HG03060 (cell line): ENCODE results near the gene ST6GALNAC4.

Source experiments
- ATAC-seq: cut with Tn5 transposase; IDR thresholded peaks from one replicate; pipeline ENCODE4 v1.9.1; 2021; ENCODE audit warnings: low read depth, moderate number of reproducible peaks; ENCODE audit not compliant: unreplicated experiment

The ST6GALNAC4 gene

DNA sequence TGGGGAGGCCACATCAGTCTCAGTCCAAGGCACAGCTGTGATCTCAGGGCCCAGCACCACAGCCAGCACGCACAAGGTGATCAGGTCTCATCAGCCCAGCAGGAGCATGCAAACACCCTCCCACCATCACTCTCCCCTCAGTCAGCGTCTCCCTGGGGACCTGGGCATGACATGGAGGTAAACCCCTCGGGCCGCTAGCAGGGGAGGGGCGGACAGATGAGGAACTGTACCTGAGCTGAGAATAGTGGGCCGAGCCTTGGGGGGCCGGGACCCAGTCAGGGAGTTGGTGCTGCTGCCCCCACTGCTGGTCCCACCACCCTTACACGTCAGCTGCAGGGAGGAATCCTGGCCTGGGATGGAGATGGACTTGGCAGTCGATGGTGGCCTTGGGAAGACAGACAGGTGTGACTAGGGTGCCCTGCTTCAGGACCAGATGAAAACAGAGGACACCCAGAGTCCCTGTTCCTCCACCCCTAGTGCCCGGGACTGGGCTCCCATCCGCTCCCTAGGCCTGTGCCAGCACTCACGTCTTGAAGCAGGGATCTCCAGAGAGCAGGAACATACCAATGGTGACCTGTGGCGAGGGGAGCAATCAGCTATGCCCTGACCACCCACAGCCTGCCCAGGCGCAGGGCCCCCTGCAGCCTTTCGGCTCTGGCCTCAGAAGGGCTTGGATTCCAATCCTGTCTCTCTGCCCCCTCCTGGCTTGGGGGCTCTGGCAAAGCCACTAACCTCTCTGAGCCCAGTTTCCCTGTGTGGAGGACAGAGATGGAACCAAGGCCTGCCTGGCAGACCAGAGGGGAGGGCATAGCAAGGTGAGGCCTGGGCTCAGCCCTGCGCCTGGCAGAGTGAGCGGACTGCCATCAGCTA, 31.2 kb upstream of the ST6GALNAC4 start:
- no peak for ATAC-seq

GRCh38 chr9:127946728-127947127, 29.9 kb upstream of the ST6GALNAC4 start:
- ATAC-seq: no peak

DNA sequence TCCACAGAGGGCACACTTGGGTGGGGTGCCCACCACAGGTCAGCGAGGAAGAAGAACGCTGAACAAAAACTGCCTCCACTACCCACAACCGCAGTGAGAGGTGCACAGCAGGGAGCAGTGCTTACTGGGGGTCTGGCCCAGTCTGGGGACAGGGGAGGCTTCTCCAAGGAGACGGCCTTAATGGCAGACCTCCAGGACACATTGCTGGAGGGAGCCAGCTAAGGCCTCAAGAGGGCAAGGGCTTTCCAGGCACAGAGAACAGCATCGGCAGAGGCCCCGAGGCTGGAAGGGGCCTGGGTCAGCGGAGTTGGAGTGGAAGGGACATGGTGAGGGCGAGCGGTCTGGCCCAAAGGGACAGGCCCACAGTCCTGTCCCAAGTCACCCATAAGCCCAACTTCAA, 29.1 kb upstream of the ST6GALNAC4 start:
- ATAC-seq: no peak

DNA sequence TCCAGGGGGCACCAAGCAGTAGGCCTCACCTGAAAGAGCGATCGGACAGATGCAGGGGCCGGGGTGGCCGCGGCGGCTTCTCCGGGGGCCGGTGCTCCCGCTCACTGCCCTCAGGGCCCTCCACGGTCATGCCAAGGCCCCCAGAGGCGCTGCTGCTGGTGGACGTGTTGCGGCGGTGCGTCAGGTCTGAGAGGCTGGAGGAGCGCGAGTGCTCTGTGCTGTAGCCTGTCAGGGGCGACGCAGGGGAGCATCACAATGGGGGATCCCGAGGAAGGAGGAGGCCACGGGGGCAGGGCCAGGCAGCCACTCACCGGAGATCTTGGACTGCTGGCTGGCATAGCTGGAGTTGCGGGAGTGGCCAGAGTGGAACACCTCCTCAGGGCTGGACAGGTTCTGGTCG, 28.5 kb upstream of the ST6GALNAC4 start:
- ATAC-seq: no peak

- no peak for ATAC-seq
Observed at GRCh38 chr9:127944586-127945218, 27.9 kb upstream of the ST6GALNAC4 start.

- no peak for ATAC-seq
Observed at GRCh38 chr9:127943731-127944144, 26.9 kb upstream of the ST6GALNAC4 start.

DNA sequence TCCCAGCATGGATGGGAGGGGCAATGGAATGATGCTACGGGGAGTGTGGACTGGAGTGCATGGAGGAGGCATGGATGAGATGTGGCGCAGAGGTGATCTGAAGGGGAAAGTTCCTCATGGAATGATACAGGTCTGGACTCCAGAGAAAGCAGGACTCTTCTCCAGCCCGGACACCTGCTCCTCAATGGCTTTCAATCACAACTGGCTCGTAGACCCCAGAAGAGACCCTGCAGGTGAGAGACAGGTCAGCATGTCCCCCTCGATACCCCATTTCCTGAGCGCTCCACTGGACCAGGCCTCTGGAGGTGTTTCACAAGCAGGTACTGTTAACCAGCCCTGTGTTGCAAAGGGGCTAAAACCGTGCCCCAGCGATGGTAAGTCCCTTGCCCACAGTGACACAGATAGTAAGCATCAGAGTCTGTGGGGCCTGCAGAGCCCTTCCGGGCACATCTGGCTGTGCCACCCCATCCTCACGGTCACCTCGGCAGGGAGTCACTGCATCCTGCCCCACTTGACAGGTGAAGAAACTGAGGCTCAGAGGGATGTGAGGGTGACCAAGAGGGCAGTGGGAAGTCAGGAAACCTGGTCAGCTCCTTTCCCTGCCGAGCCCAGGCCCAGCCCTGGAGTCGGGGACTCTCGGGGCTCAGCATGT, 26.3 kb upstream of the ST6GALNAC4 start:
- ATAC-seq: no peak

GRCh38 chr9:127942216-127943010, 25.6 kb upstream of the ST6GALNAC4 start:
- no peak for ATAC-seq

DNA sequence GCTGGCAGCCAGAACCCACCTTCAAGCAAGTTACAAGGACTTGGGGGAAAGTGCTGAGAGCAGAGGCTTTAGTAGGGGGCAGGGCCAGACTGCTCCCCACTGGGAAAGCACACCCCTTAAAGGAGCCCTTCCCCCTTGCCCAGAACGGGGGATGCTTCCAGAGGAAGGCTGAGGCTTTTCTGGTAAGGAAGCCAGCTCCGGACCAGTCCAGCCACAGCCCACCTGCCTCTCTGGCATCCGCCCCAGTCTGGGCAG, 25.0 kb upstream of the ST6GALNAC4 start:
- no peak for ATAC-seq

DNA sequence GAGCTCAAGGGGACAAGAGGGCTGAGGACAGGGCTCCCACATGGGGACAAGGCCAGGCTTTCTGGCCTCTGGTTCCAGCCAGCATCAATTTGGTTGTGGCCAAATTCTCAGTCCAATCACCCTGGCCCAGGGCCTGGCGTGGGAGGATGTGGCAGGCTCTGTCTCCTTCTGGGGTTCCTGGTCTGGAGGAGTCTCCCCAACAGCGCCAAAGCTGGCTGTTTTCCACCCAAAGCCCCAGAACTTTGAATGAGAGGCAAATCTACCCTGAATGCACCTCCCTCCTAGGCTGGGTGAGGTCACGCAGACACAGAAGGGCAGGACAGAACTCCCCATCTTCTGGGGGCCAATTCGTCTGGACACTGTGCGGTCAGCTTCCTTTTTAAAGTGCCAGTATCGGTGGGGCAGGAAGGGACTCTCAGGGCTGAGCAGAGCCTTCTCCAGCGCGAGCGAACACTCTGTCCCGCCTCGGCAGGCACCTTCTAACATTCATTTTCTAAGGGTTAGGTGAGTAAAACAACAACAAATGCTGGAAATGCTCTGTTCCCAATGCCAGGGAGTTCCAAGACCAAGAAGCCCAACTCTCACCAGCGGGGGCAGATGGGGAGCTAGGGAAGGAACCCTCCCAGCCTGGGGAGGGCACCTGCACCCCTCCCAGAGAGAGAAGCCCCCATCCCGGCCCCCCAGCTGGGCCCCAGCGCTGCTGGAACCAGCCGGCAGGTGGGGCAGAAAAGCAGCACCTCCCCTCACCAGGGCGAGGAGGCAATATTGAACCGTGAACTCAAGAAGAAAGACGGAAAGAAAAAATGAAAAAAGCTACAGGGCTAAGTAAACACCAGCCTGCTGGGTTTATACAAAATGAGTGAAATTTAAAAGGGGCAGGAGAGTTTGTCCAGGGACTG, 24.5 kb upstream of the ST6GALNAC4 start:
- ATAC-seq: no peak

- no peak for ATAC-seq
Observed at GRCh38 chr9:127940593-127940992, 23.8 kb upstream of the ST6GALNAC4 start.

- no peak for ATAC-seq
Observed at GRCh38 chr9:127938298-127938690, 21.5 kb upstream of the ST6GALNAC4 start.

DNA sequence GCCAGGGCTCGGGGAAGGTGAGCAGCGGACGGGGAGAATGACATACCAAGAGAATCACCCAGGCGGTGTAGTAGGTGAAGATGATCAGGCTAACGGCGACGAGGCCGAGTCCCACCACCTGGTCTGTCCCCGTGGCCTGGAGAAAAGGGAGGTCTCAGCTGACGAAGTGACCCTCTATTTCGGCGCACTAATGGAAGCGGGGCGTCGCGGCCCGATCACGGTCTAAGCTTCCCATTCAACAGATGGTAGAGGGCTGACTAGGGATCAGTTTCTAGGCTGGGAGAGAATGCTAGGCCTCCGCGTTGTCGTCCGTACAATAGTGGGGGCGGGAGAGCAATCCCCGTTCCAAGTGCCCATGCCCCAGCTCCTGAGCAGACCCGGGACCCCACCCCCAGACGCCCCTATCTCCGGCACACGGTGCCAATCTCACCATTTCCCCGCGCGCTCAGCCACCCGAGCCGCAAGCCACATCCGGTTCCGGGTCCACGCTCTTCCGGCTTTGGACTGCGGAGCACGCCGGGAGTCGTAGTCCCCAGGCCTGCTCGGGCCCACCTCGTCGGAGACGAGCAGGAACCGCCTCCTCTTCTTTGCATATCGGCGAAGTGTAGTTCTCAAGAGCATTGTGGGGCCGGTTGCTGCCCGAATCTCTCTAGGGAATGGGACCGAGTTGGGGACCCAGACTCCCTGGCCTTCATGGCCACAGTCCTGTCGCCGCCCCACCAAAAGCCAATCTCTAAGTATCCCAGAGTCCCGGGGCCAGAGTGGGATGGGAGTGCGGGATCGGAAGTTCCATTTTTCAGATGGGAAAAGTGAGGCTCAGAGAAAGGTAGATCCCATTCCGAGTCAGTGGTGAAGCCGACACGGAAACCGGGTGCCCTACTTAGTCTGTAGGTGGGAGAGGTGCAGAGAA, 20.8 kb upstream of the ST6GALNAC4 start, which contains the start of gene DPM2:
DPM2 (minus strand) TSS at position 467 of the 910 bp plus-strand sequence; CDS start at position 433, 34 bp downstream.
- ATAC-seq: peak; percentile 69

- ATAC-seq: no peak
Observed at GRCh38 chr9:127937056-127937387, 20.2 kb upstream of the ST6GALNAC4 start.

- no peak for ATAC-seq
Observed at GRCh38 chr9:127936347-127936852, 19.6 kb upstream of the ST6GALNAC4 start.

- no peak for ATAC-seq
Observed at GRCh38 chr9:127935765-127936221, 19.0 kb upstream of the ST6GALNAC4 start.

DNA sequence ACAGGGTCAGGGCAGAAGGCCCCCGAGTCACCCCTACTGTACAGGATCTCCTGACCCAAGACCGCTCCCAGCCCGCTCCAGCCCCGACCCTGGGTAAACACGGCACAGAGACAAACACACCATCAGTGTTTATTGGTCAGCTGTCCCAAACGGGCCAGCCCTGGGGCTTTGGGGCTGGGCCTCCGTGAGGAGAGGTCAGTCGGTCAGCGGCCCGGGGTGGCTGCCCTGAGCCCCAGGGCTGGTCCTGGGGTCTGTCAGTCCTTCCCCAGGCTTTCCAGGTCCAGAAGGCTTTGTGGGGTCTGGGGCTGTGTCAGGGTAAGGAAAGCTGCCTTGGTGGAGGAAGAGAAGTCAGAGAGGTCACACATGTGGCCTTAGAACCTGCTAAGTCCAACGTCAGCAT, 18.1 kb upstream of the ST6GALNAC4 start:
- ATAC-seq: no peak

DNA sequence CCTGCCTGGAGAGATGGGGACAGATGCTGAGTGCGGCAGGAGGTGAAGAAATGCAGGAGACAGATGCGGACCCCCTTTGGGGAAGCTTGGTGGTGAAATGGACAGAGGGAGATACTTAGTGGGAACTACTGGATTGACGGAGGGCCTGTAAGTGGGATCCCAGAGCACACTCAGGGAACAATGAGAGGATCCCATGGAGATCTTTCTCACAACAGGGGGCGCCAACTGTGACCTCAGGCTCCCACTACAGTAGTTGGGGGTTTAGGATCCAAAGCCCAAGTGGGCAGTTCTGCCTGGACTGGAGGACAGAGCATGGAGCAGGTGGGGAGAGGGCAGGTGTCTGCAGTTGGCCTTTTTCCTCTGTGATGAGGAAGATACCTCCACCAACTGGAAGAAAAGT, 17.4 kb upstream of the ST6GALNAC4 start:
- ATAC-seq: no peak
